Neural progenitor cell (in vitro differentiated cells): ENCODE measurements around the gene CYP8B1. TPM values are rescaled to one million over a fixed set of nuclear protein-coding genes. Genes with fewer than 3 reads are reported as not detected.

ENCODE experiments used
- DNase-seq: peaks from one replicate; pipeline ENCODE4 v3.0.0-alpha.2; 2016; ENCODE audit warnings: low spot score
- H2AFZ ChIP-seq: fragments of 200-600 bp; sonication (generic); replicated peaks from 2 replicates; pipeline ENCODE4 v1.6.1; 2016; ENCODE audit warnings: antibody characterized with exemption
- H3F3A ChIP-seq: fragments of 200-600 bp; sonication (generic); 2 replicates; pipeline ENCODE4 v1.6.1; 2016; ENCODE audit warnings: antibody characterized with exemption, low read depth
- H3K27ac ChIP-seq: fragments of 200-600 bp; sonication (generic); 2 replicates; pipeline ENCODE4 v1.5.1; 2016; ENCODE audit warnings: mild to moderate bottlenecking
- H3K27me3 ChIP-seq: fragments of 200-600 bp; sonication (generic); 2 replicates; pipeline ENCODE4 v1.6.1; 2016; ENCODE audit warnings: mild to moderate bottlenecking, moderate library complexity
- H3K36me3 ChIP-seq: fragments of 200-600 bp; sonication (generic); 2 replicates; pipeline ENCODE4 v1.5.1; 2016
- H3K4me1 ChIP-seq: fragments of 200-600 bp; sonication (generic); 2 replicates; pipeline ENCODE4 v1.6.1; 2016; ENCODE audit warnings: mixed run types
- H3K4me2 ChIP-seq: fragments of 200-600 bp; sonication (generic); 2 replicates; pipeline ENCODE4 v1.6.1; 2016
- H3K4me3 ChIP-seq: fragments of 200-600 bp; sonication (generic); 2 replicates; pipeline ENCODE4 v1.5.1; 2016
- H3K79me2 ChIP-seq: fragments of 200-600 bp; sonication (generic); 2 replicates; pipeline ENCODE4 v1.6.1; 2016; ENCODE audit warnings: low read depth
- H3K9ac ChIP-seq: fragments of 200-600 bp; sonication (generic); 2 replicates; pipeline ENCODE4 v1.6.1; 2016
- H3K9me3 ChIP-seq: fragments of 200-600 bp; sonication (generic); 2 replicates; pipeline ENCODE4 v1.5.1; 2016; ENCODE audit warnings: low read depth
- H4K20me1 ChIP-seq: fragments of 200-600 bp; sonication (generic); 2 replicates; pipeline ENCODE4 v1.6.1; 2016; ENCODE audit warnings: low read depth
- H3K27ac Mint-ChIP-seq: 3 replicates; pipeline ENCODE4 v1.8.0; 2021; ENCODE audit warnings: mixed read lengths
- H3K27me3 Mint-ChIP-seq: 2 replicates; pipeline ENCODE4 v1.8.0; 2022; ENCODE audit warnings: low read depth, mild to moderate bottlenecking, inconsistent platforms, moderate library complexity, mixed read lengths; ENCODE audit not compliant: insufficient read depth
- H3K36me3 Mint-ChIP-seq: 3 replicates; pipeline ENCODE4 v1.8.0; 2021; ENCODE audit warnings: mixed read lengths
- H3K4me1 Mint-ChIP-seq: 3 replicates; pipeline ENCODE4 v1.8.0; 2021; ENCODE audit warnings: mixed read lengths
- H3K4me3 Mint-ChIP-seq: 3 replicates; pipeline ENCODE4 v1.8.0; 2021; ENCODE audit warnings: mild to moderate bottlenecking, moderate library complexity, mixed read lengths
- H3K9me3 Mint-ChIP-seq: 3 replicates; pipeline ENCODE4 v1.8.0; 2020; ENCODE audit warnings: mixed read lengths
- CTCF ChIP-seq: fragments of 200-600 bp; sonication (generic); IDR thresholded peaks from 2 replicates; pipeline ENCODE4 v1.5.1; 2017; ENCODE audit warnings: antibody characterized with exemption, mild to moderate bottlenecking
- EZH2 ChIP-seq: fragments of 200-600 bp; sonication (generic); IDR thresholded peaks from 2 replicates; pipeline ENCODE4 v1.6.1; 2017; ENCODE audit warnings: antibody characterized with exemption, mild to moderate bottlenecking, moderate library complexity
- EZH2phosphoT487 ChIP-seq: fragments of 200-600 bp; sonication (generic); IDR thresholded peaks from 2 replicates; pipeline ENCODE4 v1.6.1; 2017; ENCODE audit warnings: antibody characterized with exemption
- total RNA-seq: library from RNA; depleted of rRNA; stranded (reverse); fragments of >200 nt; gene quantifications from 2 replicates; pipeline ENCODE4 v1.2.3, GENCODE V29; 2015; ENCODE audit warnings: low replicate concordance

The CYP8B1 gene
- total RNA-seq, 1 donor from 2014 or later = not detected

GRCh38 chr3:42855219-42855546 is 20.5 kb downstream of the CYP8B1 start:
- Histone ChIP-seq H3K9ac (no peak overlapping the region), H3K4me1 (no peaks in the 10 kb centered on the region), H3K36me3 (no peaks in the 10 kb centered on the region), H3F3A (no peaks in the 10 kb centered on the region), H3K9me3 (no peaks in the 10 kb centered on the region), H3K79me2 (no peaks in the 10 kb centered on the region), H4K20me1 (no peaks in the 10 kb centered on the region), H3K4me3 (no peak overlapping the region), H3K27ac (no peak overlapping the region), H3K27me3 (no peaks in the 10 kb centered on the region), H3K4me2 (no peak overlapping the region), H2AFZ (no peak overlapping the region)
- Mint-ChIP-seq H3K4me3 (no peak overlapping the region), H3K36me3 (no peaks in the 10 kb centered on the region), H3K27me3 (peaks cover 3% of the 10 kb centered on the region), H3K9me3 (peaks cover 6% of the 10 kb centered on the region), H3K4me1 (peaks cover 10% of the 10 kb centered on the region), H3K27ac (no peak overlapping the region)
- DNase-seq = no peak
- TF ChIP-seq CTCF (no peak), EZH2 (no peak), EZH2phosphoT487 (no peak)

GRCh38 chr3:42853739-42854302 is 21.9 kb downstream of the CYP8B1 start:
- no peaks in the 10 kb centered on the region for H3K79me2 ChIP-seq
- H3K4me2 ChIP-seq = no peak overlapping the region
- no peaks in the 10 kb centered on the region for H3K36me3 Mint-ChIP-seq
- no peak overlapping the region for H3K9ac ChIP-seq
- H3K27ac ChIP-seq = no peak overlapping the region
- TF ChIP-seq CTCF (no peak), EZH2phosphoT487 (no peak)
- H3K4me3 Mint-ChIP-seq = no peak overlapping the region
- H3F3A ChIP-seq = no peaks in the 10 kb centered on the region
- H2AFZ ChIP-seq = no peak overlapping the region
- H3K9me3 ChIP-seq = no peaks in the 10 kb centered on the region
- H3K4me1 Mint-ChIP-seq = peaks cover 10% of the 10 kb centered on the region
- no peak overlapping the region for H3K27ac Mint-ChIP-seq
- no peaks in the 10 kb centered on the region for H3K36me3 ChIP-seq
- no peaks in the 10 kb centered on the region for H3K9me3 Mint-ChIP-seq
- DNase-seq = no peak
- H3K27me3 ChIP-seq = no peaks in the 10 kb centered on the region
- H3K27me3 Mint-ChIP-seq = peaks cover 3% of the 10 kb centered on the region
- H4K20me1 ChIP-seq = no peaks in the 10 kb centered on the region
- no peaks in the 10 kb centered on the region for H3K4me1 ChIP-seq
- no peak overlapping the region for H3K4me3 ChIP-seq

- H3K4me1 Mint-ChIP-seq = peaks cover 10% of the 10 kb centered on the region
- H3K27ac ChIP-seq = no peak overlapping the region
- no peaks in the 10 kb centered on the region for H3K36me3 Mint-ChIP-seq
- no peaks in the 10 kb centered on the region for H3K27me3 ChIP-seq
- H3K79me2 ChIP-seq = no peaks in the 10 kb centered on the region
- H3K27ac Mint-ChIP-seq = no peak overlapping the region
- no peaks in the 10 kb centered on the region for H3K9me3 Mint-ChIP-seq
- no peak for TF ChIP-seq CTCF
- no peak for TF ChIP-seq EZH2phosphoT487
- TF ChIP-seq EZH2 = no peak
- H3K4me1 ChIP-seq = no peaks in the 10 kb centered on the region
- H3K4me3 Mint-ChIP-seq = no peak overlapping the region
- peaks cover 3% of the 10 kb centered on the region for H3K27me3 Mint-ChIP-seq
- H3K9me3 ChIP-seq = no peaks in the 10 kb centered on the region
- H4K20me1 ChIP-seq = no peaks in the 10 kb centered on the region
- H3K36me3 ChIP-seq = no peaks in the 10 kb centered on the region
- H3K4me3 ChIP-seq = no peak overlapping the region
- H3F3A ChIP-seq = no peaks in the 10 kb centered on the region
- H3K9ac ChIP-seq = no peak overlapping the region
- H3K4me2 ChIP-seq = no peak overlapping the region
- no peak for DNase-seq
- H2AFZ ChIP-seq = no peak overlapping the region
Observed at GRCh38 chr3:42853056-42853455, 22.6 kb downstream of the CYP8B1 start.
